GM12874 (cell line): ENCODE measurements around the gene PERCC1.

Source experiments
- CTCF ChIP-seq: IDR thresholded peaks from 2 replicates; pipeline ENCODE4 v1.5.1; 2011; ENCODE audit warnings: low read depth, mild to moderate bottlenecking, control low read depth, low read length, moderate library complexity; ENCODE audit not compliant: insufficient read depth

PERCC1 gene

DNA sequence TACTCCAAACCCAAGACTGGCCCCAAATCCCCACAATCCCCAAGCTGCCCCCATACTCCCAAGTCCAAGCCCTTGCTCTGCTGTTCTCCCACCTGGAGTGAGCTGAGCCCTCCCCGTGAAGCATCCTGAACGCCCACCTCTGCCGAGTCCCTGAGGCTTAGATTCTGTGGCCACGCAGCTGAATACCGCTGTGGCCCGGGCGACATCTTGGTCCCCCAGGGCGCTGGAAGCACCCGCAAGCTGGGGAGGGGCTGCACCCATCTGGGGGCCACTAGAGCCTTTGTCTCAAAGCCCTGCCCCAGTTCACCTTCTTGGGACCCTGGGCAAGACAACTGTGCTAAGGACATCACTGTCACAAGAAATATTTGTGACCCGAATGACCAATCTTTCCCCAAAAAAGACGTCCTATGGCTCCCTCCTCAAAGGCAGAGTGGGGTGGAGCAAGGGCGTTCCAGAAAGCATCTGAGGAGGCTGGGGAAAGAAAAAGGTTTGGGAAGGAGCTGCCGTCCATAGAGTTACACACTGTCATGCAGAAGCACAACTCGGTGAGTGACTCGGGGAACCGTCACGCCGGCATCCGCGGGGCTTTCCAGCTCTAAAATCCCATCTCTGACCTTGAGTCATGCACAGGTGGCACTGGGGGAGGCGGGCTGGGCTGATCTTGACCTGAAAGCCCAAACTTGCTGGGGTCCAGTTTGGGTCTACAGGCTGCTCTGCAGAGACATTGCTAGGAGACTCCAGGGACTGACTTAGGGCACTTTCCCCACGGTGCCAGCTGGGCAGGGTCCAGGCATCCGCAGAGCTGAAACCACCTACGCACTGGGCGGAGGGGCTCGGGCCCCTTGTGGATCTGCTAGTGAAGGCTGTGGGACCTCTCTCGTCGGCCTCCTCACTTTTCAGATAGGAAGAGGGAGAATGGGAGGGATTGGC, 51.3 kb downstream of the PERCC1 start:
- no peak for TF ChIP-seq CTCF
